ENCODE measurements around the gene PNN. TPM values are rescaled to one million over a fixed set of nuclear protein-coding genes. Genes with fewer than 3 reads are reported as not detected.

Gene PNN
- total RNA-seq, 1 donor from 2014 or later = 128 TPM

DNA sequence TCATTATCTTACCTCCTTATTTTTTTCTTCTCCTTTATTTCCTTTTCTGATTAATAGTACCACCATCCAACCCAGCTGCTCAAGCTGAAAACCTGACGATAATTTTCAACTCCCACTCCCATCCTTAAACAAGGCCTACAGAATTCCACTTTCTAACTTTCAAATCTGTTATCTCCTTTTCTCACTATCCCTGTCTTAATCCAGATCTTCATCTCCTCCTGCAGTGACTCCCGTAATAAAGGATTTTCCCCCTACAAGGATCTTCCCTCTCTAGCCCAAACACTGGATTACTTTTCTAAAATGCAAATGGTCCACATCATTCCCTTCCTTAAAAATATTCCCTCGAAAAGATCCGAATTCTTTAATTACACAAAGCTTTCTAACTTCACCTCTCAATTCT lies 6.5 kb upstream of the PNN start:
- peak overlapping the region; percentile 99 for H3K4me3 Mint-ChIP-seq (ENCODE audit: unreplicated experiment)
- H3K9me3 Mint-ChIP-seq (ENCODE audit: unreplicated experiment) = no peaks in the 10 kb centered on the region
- TF ChIP-seq, protein P1, sequence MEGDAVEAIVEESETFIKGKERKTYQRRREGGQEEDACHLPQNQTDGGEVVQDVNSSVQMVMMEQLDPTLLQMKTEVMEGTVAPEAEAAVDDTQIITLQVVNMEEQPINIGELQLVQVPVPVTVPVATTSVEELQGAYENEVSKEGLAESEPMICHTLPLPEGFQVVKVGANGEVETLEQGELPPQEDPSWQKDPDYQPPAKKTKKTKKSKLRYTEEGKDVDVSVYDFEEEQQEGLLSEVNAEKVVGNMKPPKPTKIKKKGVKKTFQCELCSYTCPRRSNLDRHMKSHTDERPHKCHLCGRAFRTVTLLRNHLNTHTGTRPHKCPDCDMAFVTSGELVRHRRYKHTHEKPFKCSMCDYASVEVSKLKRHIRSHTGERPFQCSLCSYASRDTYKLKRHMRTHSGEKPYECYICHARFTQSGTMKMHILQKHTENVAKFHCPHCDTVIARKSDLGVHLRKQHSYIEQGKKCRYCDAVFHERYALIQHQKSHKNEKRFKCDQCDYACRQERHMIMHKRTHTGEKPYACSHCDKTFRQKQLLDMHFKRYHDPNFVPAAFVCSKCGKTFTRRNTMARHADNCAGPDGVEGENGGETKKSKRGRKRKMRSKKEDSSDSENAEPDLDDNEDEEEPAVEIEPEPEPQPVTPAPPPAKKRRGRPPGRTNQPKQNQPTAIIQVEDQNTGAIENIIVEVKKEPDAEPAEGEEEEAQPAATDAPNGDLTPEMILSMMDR (IDR thresholded peaks at IDR 0.05; ENCODE audit: unreplicated experiment) = no peak
- H3K36me3 Mint-ChIP-seq (ENCODE audit: low read depth, unreplicated experiment) = peaks cover 19% of the 10 kb centered on the region
- no peak for DNase-seq (ENCODE audit: low spot score)
- H3K4me1 Mint-ChIP-seq (ENCODE audit: unreplicated experiment) = peaks cover 31% of the 10 kb centered on the region
- H3K27me3 Mint-ChIP-seq (ENCODE audit: unreplicated experiment) = peaks cover 5% of the 10 kb centered on the region
- peak overlapping the region; percentile 11 for H3K27ac Mint-ChIP-seq (ENCODE audit: unreplicated experiment)

DNA sequence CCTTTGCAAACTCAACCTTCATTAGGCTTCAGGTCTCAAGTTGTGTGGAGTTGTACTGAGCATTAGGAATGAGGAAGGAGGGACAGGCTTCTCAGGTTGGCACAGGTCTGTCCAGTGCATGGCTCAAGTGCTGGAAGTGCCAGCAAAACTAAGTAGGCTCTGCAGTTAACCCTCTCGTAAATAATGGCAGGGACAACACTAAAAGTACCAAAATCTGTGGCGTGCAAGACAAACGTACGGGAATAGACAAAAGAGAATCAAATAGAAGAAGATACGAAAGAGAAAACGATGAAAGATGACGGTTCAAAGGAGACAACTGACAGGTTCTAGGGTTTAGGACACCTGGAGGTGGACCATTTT lies 5.5 kb upstream of the PNN start:
- Mint-ChIP-seq H3K27ac (ENCODE audit: unreplicated experiment) (peak overlapping the region; percentile 84), H3K4me1 (ENCODE audit: unreplicated experiment) (peaks cover 36% of the 10 kb centered on the region), H3K4me3 (ENCODE audit: unreplicated experiment) (peak overlapping the region; percentile 99), H3K9me3 (ENCODE audit: unreplicated experiment) (no peaks in the 10 kb centered on the region), H3K27me3 (ENCODE audit: unreplicated experiment) (peaks cover 5% of the 10 kb centered on the region), H3K36me3 (ENCODE audit: low read depth, unreplicated experiment) (peaks cover 14% of the 10 kb centered on the region)
- TF ChIP-seq, protein P1 (IDR thresholded peaks at IDR 0.05; ENCODE audit: unreplicated experiment) = no peak
- no peak for DNase-seq (ENCODE audit: low spot score)

DNA sequence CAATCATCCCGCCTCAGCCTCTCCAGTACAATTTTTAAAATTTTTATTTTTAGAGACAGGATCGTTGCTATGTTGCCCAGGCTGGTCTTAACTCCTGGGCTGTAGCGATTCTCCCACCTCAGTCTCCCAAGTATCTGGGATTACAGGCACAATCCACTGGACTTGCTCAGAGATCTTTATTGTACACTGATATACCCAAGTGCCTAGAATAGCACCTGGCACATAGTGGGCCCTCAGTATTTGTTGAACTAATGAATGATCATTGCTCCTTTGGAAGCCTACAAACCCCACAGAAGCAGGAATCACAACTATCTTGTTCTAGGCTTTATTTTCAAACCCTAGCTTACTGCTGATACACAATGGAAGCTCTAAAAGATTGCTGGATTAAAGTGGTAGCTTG lies 1.9 kb upstream of the PNN start:
- H3K4me3 Mint-ChIP-seq (ENCODE audit: unreplicated experiment) = peak overlapping the region; percentile 27
- H3K4me1 Mint-ChIP-seq (ENCODE audit: unreplicated experiment) = peaks cover 40% of the 10 kb centered on the region
- peak overlapping the region; percentile 67 for H3K27ac Mint-ChIP-seq (ENCODE audit: unreplicated experiment)
- peaks cover 14% of the 10 kb centered on the region for H3K27me3 Mint-ChIP-seq (ENCODE audit: unreplicated experiment)
- no peaks in the 10 kb centered on the region for H3K9me3 Mint-ChIP-seq (ENCODE audit: unreplicated experiment)
- no peak for DNase-seq (ENCODE audit: low spot score)
- TF ChIP-seq, protein P1 (IDR thresholded peaks at IDR 0.05; ENCODE audit: unreplicated experiment) = no peak
- H3K36me3 Mint-ChIP-seq (ENCODE audit: low read depth, unreplicated experiment) = peaks cover 27% of the 10 kb centered on the region

DNA sequence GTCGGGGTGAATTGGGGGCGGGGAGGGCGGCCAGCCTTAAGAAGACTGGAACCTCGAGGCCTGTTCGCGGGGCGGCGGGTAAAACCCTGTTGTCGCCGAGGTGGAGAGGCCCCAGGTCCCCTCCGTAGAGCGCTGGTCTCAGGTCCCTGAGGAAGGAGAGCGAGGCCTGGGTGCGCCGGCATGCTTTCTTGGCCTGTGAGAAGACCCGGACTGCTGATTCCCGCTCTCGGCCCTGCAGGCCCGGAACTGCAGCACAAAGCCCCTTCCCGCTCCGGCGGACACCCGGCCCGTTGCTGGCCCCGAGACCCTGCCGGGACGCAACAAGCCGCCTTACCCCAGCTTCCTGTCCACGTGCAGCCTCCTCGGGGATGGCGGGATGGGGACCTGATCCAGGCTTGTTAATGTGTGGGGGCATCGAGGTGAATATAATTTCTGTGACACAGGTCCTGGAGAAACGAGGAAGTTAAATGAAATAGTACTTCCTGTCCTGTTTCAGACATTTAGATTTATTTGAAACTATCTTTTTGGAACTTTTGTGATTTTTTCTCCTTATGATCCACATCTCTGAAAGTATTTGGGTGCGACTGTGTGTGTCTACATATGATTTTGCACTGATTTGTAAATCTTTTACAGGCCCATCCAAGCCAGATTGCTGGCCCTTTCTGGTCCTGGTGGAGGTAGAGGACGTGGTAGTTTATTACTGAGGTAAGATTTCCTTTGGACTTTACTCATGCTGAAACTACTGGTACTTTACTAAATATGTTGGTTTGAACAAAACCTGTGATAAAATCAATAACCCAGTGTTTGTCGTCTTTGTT lies 600 bp downstream of the PNN start:
- peak; percentile 63 for DNase-seq (ENCODE audit: low spot score)
- Mint-ChIP-seq H3K27me3 (ENCODE audit: unreplicated experiment) (peaks cover 12% of the 10 kb centered on the region), H3K36me3 (ENCODE audit: low read depth, unreplicated experiment) (peaks cover 37% of the 10 kb centered on the region), H3K4me3 (ENCODE audit: unreplicated experiment) (peak overlapping the region; percentile 100), H3K27ac (ENCODE audit: unreplicated experiment) (peak overlapping the region; percentile 100), H3K4me1 (ENCODE audit: unreplicated experiment) (peaks cover 34% of the 10 kb centered on the region), H3K9me3 (ENCODE audit: unreplicated experiment) (no peaks in the 10 kb centered on the region)
- TF ChIP-seq, protein P1 (IDR thresholded peaks at IDR 0.05; ENCODE audit: unreplicated experiment) = no peak

Data from endothelial cell (in vitro differentiated cells).